HepG2 (cell line): ENCODE data around the gene RFPL4AL1. TPM values are rescaled to one million over a fixed set of nuclear protein-coding genes. Genes with fewer than 3 reads are reported as not detected.
A peak's percentile ranks its signal among the peaks of the same experiment; 100 is the strongest.

ENCODE experiments used
- ATF1 ChIP-seq: IDR thresholded peaks from 2 replicates; pipeline ENCODE4 v1.6.1; 2016; ENCODE audit warnings: mild to moderate bottlenecking, control low read depth
- DRAP1 ChIP-seq: IDR thresholded peaks from 2 replicates; pipeline ENCODE4 v1.6.1; 2016; ENCODE audit warnings: missing genetic modification reagents, missing compliant biosample characterization
- E2F1 ChIP-seq: sonication (generic); formaldehyde crosslinking; IDR thresholded peaks from 2 replicates; pipeline ENCODE4 v1.5.0; 2020; ENCODE audit warnings: missing genetic modification reagents
- EP300 ChIP-seq, 3 experiments: sonication (generic) in 1 of 3; formaldehyde crosslinking in 1 of 3; IDR thresholded peaks; 2 replicates each; pipeline versions ENCODE4 v1.5.1 to v1.6.1; 2011 to 2020; ENCODE audit warnings: low read depth in 2 of 3, low read length in 2 of 3, borderline replicate concordance in 1 of 3, improper control_type of control experiment in 1 of 3, mild to moderate bottlenecking in 1 of 3, missing genetic modification reagents in 1 of 3, moderate library complexity in 1 of 3
- ERF ChIP-seq: IDR thresholded peaks from 2 replicates; pipeline ENCODE4 v1.6.1; 2018; ENCODE audit warnings: missing biosample characterization, missing genetic modification reagents
- FOXK1 ChIP-seq: sonication (generic); formaldehyde crosslinking; IDR thresholded peaks from 2 replicates; pipeline ENCODE4 v1.4.0; 2020; ENCODE audit warnings: low read depth, missing genetic modification reagents, borderline replicate concordance
- KLF6 ChIP-seq: IDR thresholded peaks from 2 replicates; pipeline ENCODE4 v1.8.0; 2016; ENCODE audit warnings: missing biosample characterization, missing genetic modification reagents
- KLF9 ChIP-seq: IDR thresholded peaks from 2 replicates; pipeline ENCODE4 v1.6.1; 2016; ENCODE audit warnings: low read depth
- NR1H2 ChIP-seq: sonication (generic); formaldehyde crosslinking; IDR thresholded peaks from 2 replicates; pipeline ENCODE4 v1.8.1; 2022; ENCODE audit warnings: low read depth, missing genetic modification reagents, borderline replicate concordance
- NR2F1 ChIP-seq, 2 experiments: fragments of 450-650 bp in 1 of 2; formaldehyde crosslinking in 1 of 2; IDR thresholded peaks; 2 replicates each; pipeline versions ENCODE4 v1.5.0 to v1.6.1; 2016 to 2020; ENCODE audit warnings: mild to moderate bottlenecking in 1 of 2, missing compliant biosample characterization in 1 of 2, missing genetic modification reagents in 1 of 2, moderate library complexity in 1 of 2
- PCBP2 ChIP-seq: fragments of 200-400 bp; formaldehyde crosslinking; optimal IDR thresholded peaks from 2 replicates; pipeline ENCODE3; 2018; ENCODE audit warnings: low read length, low read depth; ENCODE audit not compliant: poor library complexity, severe bottlenecking
- PLSCR1 ChIP-seq: sonication (generic); formaldehyde crosslinking; IDR thresholded peaks from 2 replicates; pipeline ENCODE4 v1.5.0; 2020; ENCODE audit warnings: missing genetic modification reagents, mild to moderate bottlenecking, borderline replicate concordance
- POLR2A ChIP-seq, 2 experiments: IDR thresholded peaks; 2 replicates each; pipeline ENCODE4 v1.6.1; 2011; ENCODE audit warnings: low read depth in 2 of 2, low read length in 2 of 2, mild to moderate bottlenecking in 1 of 2, moderate library complexity in 1 of 2; ENCODE audit not compliant: insufficient read depth in 1 of 2
- STAG1 ChIP-seq: sonication (generic); formaldehyde crosslinking; IDR thresholded peaks from 2 replicates; pipeline ENCODE4 v1.4.0; 2020; ENCODE audit warnings: missing genetic modification reagents
- STAT5B ChIP-seq: sonication (generic); formaldehyde crosslinking; IDR thresholded peaks from 2 replicates; pipeline ENCODE4 v1.4.0; 2020; ENCODE audit warnings: missing genetic modification reagents
- YY1 ChIP-seq: IDR thresholded peaks from 2 replicates; pipeline ENCODE4 v1.6.1; 2011; ENCODE audit warnings: low read length, low read depth, moderate library complexity, mild to moderate bottlenecking; ENCODE audit not compliant: insufficient read depth, insufficient replicate concordance
- ZMYM4 ChIP-seq: sonication (generic); formaldehyde crosslinking; IDR thresholded peaks from 2 replicates; pipeline ENCODE4 v1.8.1; 2023; ENCODE audit warnings: mild to moderate bottlenecking, missing genetic modification reagents
- ZNF180 ChIP-seq: sonication (generic); formaldehyde crosslinking; IDR thresholded peaks from 2 replicates; pipeline ENCODE4 v1.4.0; 2020; ENCODE audit warnings: low read depth, missing genetic modification reagents, borderline replicate concordance
- ZNF367 ChIP-seq: sonication (generic); formaldehyde crosslinking; IDR thresholded peaks from 2 replicates; pipeline ENCODE4 v1.4.0; 2020; ENCODE audit warnings: missing genetic modification reagents, borderline replicate concordance
- ZNF468 ChIP-seq: sonication (generic); formaldehyde crosslinking; IDR thresholded peaks from 2 replicates; pipeline ENCODE4 v1.8.0; 2022; ENCODE audit warnings: mild to moderate bottlenecking, moderate library complexity, missing genetic modification reagents
- ZNF530 ChIP-seq: sonication (generic); formaldehyde crosslinking; IDR thresholded peaks from 2 replicates; pipeline ENCODE4 v1.5.0; 2020; ENCODE audit warnings: low read depth, mild to moderate bottlenecking, missing genetic modification reagents
- ZNF597 ChIP-seq: sonication (generic); formaldehyde crosslinking; IDR thresholded peaks from 2 replicates; pipeline ENCODE4 v1.5.0; 2020; ENCODE audit warnings: missing genetic modification reagents
- ZNF644 ChIP-seq: IDR thresholded peaks from 2 replicates; pipeline ENCODE4 v1.6.1; 2016; ENCODE audit warnings: low read depth
- ZNF703 ChIP-seq: sonication (generic); formaldehyde crosslinking; IDR thresholded peaks from 2 replicates; pipeline ENCODE4 v1.5.1; 2020; ENCODE audit warnings: missing genetic modification reagents, mild to moderate bottlenecking, moderate library complexity, borderline replicate concordance
- ZNF841 ChIP-seq: sonication (generic); formaldehyde crosslinking; IDR thresholded peaks from 2 replicates; pipeline ENCODE4 v1.8.1; 2023; ENCODE audit warnings: missing genetic modification reagents, borderline replicate concordance
- polyA plus RNA-seq, 8 experiments: library from polyadenylated mRNA; depleted of rRNA in 3 of 8; stranded (reverse) in 7 of 8; unstranded in 1 of 8; fragments of >200 nt; fragmentation: Illumina TruSeq in 4 of 8; extraction: Trizol in 4 of 8; gene quantifications; 2 replicates each; pipeline versions ENCODE4 v1.2.1 to v1.2.3, GENCODE V29; 2011 to 2016; ENCODE audit warnings: low read depth in 4 of 8, missing spikeins in 1 of 8, mixed read lengths in 1 of 8; ENCODE audit not compliant: insufficient read depth in 1 of 8
- total RNA-seq, 5 experiments: library from RNA; depleted of rRNA; stranded (reverse); fragments of >200 nt; fragmentation: Illumina TruSeq; extraction: Trizol; gene quantifications; 2 replicates each; pipeline ENCODE4 v1.2.3, GENCODE V29; 2016; ENCODE audit warnings: low read depth in 1 of 5
- TF ChIP-seq, protein P1 (sequence below): sonication (generic); formaldehyde crosslinking; IDR thresholded peaks from 2 replicates; pipeline ENCODE4 v1.9.0; 2021; ENCODE audit warnings: missing genetic modification reagents, borderline replicate concordance

The RFPL4AL1 gene
- total and polyA plus RNA-seq, 2 of the 13 experiments (the other 11 are each of a cell fraction or from before 2014, with no cell fraction given), result not detected

DNA sequence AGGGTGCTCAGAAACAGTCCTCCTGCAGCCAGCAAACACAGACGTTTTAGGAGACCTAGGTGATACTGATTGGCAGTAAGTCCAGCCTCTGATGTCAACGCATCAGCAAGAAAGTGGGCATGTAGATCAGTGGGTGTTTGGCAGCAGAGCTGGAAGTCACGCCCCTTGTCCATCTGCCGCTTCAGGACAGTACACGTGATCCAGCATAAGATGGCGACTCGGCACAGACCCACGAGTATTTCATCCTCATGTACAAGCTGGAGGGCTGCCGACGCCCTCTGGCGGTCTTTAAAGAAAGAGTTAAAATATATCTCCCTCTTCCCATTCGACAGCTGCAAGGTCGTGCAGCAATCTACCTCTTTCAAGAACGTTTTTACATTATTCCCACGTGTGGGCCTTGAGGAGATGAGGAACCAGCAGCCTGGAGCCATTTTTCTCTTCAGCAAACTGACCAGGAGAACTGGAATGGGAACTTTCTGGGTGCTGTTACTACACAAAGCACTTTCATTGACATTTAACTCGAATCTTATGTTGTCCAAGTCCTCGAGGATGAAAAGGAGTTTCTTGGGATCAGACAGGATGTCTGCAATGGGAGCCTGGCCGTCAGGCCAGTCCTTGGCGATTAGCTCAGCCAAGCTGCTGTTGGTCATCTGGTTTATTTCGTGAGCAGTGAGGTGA, 40.6 kb downstream of the RFPL4AL1 start (continued):
- no peak for TF ChIP-seq PLSCR1 (CRISPR knock-in tag)
- no peak for TF ChIP-seq ATF1 (CRISPR knock-in tag)
- TF ChIP-seq POLR2A (IDR thresholded peaks at IDR 0.05; ENCODE audit: insufficient read depth in 1 of 2, low read depth in 2 of 2, low read length in 2 of 2), result no peak
- no peak for TF ChIP-seq ZNF180 (CRISPR knock-in tag)
- TF ChIP-seq ERF (CRISPR knock-in tag), result 0 out of 2 replicates have a peak, but pooled peaks have one; percentile 33
- no peak for TF ChIP-seq EP300 (IDR thresholded peaks at IDR 0.05; ENCODE audit: low read depth in 2 of 2, low read length in 2 of 2)
- no peak for TF ChIP-seq EP300 (CRISPR knock-in tag; IDR thresholded peaks at IDR 0.05; ENCODE audit: borderline replicate concordance)
- TF ChIP-seq ZNF644, result peak; percentile 65; the same call in 1 of the 2 replicates
- no peak for TF ChIP-seq KLF9 (CRISPR knock-in tag)
- TF ChIP-seq NR2F1 (CRISPR knock-in tag; IDR thresholded peaks at IDR 0.05), result no peak
- no peak for TF ChIP-seq ZNF597
- peak; percentile 61 for TF ChIP-seq STAG1 (CRISPR knock-in tag)
- peak; percentile 86 for TF ChIP-seq YY1
- TF ChIP-seq ZNF841 (CRISPR knock-in tag), result no peak
- TF ChIP-seq ZMYM4, result 0 out of 2 replicates have a peak, but pooled peaks have one; percentile 58
- TF ChIP-seq, protein P1, sequence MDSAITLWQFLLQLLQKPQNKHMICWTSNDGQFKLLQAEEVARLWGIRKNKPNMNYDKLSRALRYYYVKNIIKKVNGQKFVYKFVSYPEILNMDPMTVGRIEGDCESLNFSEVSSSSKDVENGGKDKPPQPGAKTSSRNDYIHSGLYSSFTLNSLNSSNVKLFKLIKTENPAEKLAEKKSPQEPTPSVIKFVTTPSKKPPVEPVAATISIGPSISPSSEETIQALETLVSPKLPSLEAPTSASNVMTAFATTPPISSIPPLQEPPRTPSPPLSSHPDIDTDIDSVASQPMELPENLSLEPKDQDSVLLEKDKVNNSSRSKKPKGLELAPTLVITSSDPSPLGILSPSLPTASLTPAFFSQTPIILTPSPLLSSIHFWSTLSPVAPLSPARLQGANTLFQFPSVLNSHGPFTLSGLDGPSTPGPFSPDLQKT (CRISPR knock-in tag), result no peak
- no peak for TF ChIP-seq NR1H2 (CRISPR knock-in tag)
- TF ChIP-seq ZNF468 (CRISPR knock-in tag), result no peak
- no peak for TF ChIP-seq PCBP2
- TF ChIP-seq KLF6, result no peak
- TF ChIP-seq ZNF367 (CRISPR knock-in tag), result no peak
- no peak for TF ChIP-seq ZNF703 (CRISPR knock-in tag)
- no peak for TF ChIP-seq STAT5B (CRISPR knock-in tag)
- no peak for TF ChIP-seq DRAP1 (CRISPR knock-in tag)
- TF ChIP-seq ZNF530 (CRISPR knock-in tag), result no peak
- TF ChIP-seq E2F1 (CRISPR knock-in tag), result no peak
- no peak for TF ChIP-seq FOXK1
